GM21825 (cell line): ENCODE data around the gene PARM1.

Experiments used
- ATAC-seq: cut with Tn5 transposase; IDR thresholded peaks from one replicate; pipeline ENCODE4 v1.9.1; 2021; ENCODE audit warnings: mild to moderate bottlenecking, moderate library complexity; ENCODE audit not compliant: unreplicated experiment

The PARM1 gene

DNA sequence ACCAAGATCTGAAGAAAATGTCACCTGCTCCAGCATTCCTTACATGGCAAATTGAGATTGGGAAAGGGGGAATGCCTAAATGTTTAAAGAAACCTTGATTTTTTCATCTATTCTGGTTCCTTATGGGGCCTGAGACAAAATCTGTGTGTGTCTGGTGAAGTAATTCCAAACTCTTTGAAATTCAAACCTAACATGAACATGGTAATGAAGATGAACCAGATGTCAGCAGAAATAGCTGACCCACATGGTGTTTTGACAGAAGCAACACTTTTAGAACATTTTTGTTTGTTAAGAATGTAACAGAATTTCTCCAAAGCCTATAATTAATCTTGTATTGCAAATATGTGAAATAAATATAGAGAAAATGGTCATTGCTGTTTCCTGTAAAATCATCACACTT lies 133.0 kb downstream of the PARM1 start:
- no peak for ATAC-seq

DNA sequence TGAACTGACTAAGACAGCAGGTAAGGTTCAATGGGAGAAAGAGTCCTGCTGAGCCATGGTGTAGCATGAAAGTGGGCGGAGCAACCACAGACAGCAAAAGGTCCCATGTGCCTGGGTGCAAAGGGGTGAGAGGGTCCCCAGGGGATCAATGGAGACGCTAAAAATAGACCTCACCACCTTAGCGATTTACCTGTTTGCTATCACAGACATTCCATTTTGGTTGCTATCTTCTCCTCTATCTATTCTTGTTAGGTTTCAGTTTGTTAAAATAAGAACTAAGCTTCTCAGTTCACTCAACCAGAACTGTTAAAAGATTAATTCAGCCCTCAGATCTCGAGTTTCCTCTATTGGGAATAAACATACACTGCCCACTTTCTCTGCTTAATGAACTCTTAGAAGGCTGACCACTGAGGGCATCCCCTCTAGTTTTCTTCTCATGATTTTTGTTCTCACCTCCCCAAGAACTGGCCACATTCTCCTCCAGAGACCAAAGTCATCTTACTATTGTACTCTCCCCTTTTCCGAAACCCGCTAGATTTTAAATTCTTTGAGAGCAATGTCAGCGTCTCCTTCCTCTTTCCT lies 136.7 kb downstream of the PARM1 start:
- peak; percentile 74 for ATAC-seq

DNA sequence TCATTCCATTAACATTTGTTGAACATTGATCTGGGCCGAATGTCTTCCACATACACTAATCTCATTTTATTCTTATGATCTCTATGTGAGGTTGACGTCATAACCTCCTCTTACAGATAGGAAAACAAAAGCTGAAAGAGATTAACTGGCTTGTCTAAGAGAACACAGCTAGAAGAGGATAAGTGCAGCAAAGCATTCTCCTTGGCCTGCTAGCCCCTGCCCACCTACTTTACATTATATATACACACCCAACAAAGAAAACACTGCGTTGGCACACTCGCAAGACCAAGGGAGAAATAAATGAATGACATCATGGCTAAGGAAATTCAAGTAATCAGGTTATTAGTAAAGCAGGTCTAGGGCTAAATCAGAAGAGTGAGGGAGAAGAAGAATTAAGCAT lies 138.4 kb downstream of the PARM1 start:
- no peak for ATAC-seq

DNA sequence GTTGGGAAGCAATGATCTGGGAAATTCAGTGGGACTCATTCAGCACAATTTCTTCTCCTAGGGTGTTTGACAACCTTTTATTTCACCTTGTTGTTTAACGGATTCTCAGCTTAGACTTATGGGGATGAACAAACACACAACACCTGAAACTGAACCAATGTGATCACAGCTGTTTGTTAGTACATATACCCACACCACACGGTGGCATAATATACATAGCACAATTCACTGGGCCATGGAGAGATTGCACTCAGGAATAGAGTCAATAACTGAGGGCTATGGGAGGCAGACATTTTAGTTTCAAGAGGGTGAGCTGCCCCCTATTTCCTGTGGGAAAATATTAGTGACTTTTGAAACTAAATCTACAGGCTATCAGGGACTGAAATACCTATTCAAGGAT lies 148.0 kb downstream of the PARM1 start:
- no peak for ATAC-seq

DNA sequence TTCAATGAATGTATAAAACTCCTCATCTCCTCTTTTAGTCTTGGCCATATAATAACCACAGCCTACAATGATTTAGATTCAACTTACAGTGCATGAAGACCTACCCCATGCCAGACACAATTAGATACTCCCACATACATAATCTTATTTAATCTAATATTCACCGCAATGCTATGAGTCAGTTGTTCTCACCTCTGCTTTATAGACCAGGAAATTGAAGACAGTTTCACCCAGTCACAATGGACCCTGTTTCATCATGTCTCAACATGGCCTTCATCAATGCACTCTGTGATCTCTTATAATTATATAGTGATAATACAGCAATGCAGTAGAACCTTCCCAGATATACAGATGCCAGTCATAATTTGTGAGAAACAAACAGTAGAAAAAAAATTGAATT lies 148.6 kb downstream of the PARM1 start:
- no peak for ATAC-seq

DNA sequence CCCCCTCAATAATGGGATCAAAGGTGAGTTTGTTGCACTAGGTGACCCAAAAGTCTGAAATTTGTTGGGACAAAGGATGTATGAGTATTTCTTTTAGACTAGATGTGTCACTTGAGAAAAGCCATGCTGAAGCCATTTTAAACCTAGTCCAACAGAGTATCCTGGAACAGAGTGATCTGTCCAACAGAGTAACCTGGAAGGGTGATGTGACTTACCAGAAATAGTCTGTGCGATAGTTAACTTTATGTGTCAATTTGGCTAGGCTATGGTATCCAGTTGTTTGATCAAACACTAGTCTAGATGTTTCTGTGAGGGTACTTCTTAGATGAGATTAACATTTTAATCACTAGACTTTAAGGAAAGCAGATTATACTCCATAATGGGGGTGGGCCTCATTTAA lies 154.5 kb downstream of the PARM1 start:
- ATAC-seq, result no peak

DNA sequence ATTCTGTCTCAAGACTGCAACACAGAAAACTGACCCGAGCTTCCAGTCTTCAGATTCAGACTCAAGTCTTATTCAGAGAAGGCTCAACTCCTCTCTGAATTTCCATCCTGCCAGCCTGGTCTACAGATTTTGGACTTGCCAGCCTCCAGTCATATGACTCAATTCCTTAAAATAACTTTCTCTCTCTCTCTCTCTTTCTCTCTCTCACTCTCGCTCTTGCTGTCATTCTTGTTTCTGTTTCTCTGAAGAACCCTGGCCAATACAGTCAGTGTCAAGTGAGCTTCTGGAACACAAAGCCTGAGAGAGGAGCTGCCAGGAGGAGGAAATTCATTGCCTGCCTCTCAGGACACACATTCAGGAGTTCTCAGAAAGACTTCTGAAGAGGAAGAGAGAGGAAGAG lies 154.9 kb downstream of the PARM1 start:
- no peak for ATAC-seq

DNA sequence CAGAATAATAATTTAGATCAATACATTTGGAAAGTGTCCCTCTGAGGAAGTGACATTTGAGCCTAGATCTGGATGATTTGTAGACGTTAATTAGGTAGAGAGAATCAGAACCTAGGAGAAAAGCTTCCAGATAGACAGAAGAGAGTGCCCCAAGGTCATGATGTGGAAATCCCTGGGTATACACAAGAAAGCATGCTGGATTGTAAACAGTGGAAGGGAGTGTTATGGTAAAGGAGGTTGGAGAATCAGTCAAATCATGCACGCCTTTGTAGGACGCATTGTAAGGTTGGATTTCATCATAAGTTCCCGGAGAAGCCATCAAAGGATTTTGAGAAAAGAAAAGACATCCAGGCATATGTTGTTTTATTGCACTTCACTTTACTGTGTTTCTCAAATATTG lies 156.3 kb downstream of the PARM1 start:
- ATAC-seq, result no peak

DNA sequence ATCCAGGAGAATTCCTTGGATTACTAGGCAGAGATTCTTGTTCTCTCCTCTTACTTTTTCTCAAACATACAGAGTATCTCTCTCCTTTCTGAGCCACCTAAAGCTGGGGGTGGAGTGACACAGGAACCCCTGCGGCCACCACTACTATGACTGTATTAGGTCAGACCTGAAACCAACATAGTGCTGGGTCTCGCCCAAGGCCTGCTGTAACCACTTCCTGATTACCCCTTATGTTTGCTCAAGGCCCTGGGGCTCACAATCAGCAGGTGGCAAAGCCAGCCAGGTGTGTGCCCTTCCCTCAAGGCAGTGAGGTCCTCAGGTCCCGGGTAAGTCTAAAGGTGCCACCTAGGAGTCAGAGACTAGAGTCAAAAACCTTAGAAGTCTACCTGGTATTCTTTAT lies 166.4 kb downstream of the PARM1 start:
- peak; percentile 91 for ATAC-seq
